ENCODE data around the gene BRWD1.

BRWD1 gene

GRCh38 chr21:39336457-39337008 is 23.1 kb upstream of the BRWD1 start:
- ChIA-PET CTCF (no interaction called here), POLR2A (no interaction called here)
- H3K4me3 ChIP-seq (ENCODE audit: low read depth, low read length), result no peak overlapping the region
- TF ChIP-seq, protein P1, sequence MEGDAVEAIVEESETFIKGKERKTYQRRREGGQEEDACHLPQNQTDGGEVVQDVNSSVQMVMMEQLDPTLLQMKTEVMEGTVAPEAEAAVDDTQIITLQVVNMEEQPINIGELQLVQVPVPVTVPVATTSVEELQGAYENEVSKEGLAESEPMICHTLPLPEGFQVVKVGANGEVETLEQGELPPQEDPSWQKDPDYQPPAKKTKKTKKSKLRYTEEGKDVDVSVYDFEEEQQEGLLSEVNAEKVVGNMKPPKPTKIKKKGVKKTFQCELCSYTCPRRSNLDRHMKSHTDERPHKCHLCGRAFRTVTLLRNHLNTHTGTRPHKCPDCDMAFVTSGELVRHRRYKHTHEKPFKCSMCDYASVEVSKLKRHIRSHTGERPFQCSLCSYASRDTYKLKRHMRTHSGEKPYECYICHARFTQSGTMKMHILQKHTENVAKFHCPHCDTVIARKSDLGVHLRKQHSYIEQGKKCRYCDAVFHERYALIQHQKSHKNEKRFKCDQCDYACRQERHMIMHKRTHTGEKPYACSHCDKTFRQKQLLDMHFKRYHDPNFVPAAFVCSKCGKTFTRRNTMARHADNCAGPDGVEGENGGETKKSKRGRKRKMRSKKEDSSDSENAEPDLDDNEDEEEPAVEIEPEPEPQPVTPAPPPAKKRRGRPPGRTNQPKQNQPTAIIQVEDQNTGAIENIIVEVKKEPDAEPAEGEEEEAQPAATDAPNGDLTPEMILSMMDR (IDR thresholded peaks at IDR 0.05; ENCODE audit: insufficient read depth, low read length, missing control alignments), result no peak
- DNase-seq (ENCODE audit: low read depth, low spot score), result no peak

GRCh38 chr21:39334611-39335010 is 21.2 kb upstream of the BRWD1 start:
- no peak overlapping the region for H3K4me3 ChIP-seq (ENCODE audit: low read depth, low read length)

DNA sequence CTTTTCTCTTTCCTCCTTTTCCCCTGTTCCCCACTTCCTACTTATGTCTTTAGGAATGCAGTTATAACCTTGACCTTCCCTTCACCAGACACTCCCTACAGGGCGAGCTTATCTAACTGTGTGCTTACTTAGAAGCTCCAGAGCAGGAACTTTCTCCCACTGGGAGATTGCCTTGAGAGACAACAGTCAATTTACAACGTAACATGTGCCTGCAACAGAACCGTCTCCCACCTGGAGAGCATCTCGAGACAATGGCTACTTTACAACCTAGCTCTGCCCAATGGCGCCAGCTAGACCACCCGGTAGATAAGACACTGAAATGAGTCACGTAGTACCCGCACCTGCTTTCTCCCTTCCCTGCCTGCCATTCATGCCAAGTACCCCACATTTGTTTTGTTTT is 18.7 kb upstream of the BRWD1 start:
- ChIA-PET CTCF (no interaction called here), POLR2A (no interaction called here)
- H3K4me3 ChIP-seq (ENCODE audit: low read depth, low read length), result no peak overlapping the region
- no peak for DNase-seq (ENCODE audit: low read depth, low spot score)
- TF ChIP-seq, protein P1 (IDR thresholded peaks at IDR 0.05; ENCODE audit: insufficient read depth, low read length, missing control alignments), result no peak

More at GRCh38 chr21:39334611-39335010, 21.2 kb upstream of the BRWD1 start:
- ChIA-PET POLR2A (no interaction called here), CTCF (no interaction called here)
- DNase-seq (ENCODE audit: low read depth, low spot score), result no peak
- TF ChIP-seq, protein P1 (IDR thresholded peaks at IDR 0.05; ENCODE audit: insufficient read depth, low read length, missing control alignments), result no peak

DNA sequence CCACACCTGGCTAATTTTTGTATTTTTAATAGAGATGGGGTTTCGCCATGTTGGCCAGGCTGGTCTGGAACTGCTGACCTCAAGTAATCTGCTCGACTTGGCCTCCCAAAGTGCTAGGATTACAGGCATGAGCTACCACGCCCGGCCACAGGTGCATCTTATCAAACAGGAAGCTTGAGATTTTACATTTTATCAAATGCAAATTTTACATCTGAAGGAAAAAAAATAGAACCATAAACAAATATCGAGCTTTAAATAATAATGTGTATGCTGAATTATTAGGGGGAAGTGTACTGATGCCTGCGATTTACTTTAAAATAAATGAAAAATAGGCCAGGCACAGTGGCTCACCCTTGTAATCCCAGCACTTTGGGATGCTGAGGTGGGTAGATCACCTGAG is 16.6 kb upstream of the BRWD1 start:
- ChIA-PET CTCF (no interaction called here), POLR2A (no interaction called here)

GRCh38 chr21:39327727-39328126 is 14.3 kb upstream of the BRWD1 start:
- TF ChIP-seq, protein P1 (IDR thresholded peaks at IDR 0.05; ENCODE audit: insufficient read depth, low read length, missing control alignments), result no peak
- DNase-seq (ENCODE audit: low read depth, low spot score), result no peak
- CTCF ChIA-PET, result no interaction called here
- H3K4me3 ChIP-seq (ENCODE audit: low read depth, low read length), result no peak overlapping the region
- POLR2A ChIA-PET, result no interaction called here

More for the DNA sequence above, 16.6 kb upstream of the BRWD1 start:
- TF ChIP-seq, protein P1 (IDR thresholded peaks at IDR 0.05; ENCODE audit: insufficient read depth, low read length, missing control alignments), result no peak
- no peak overlapping the region for H3K4me3 ChIP-seq (ENCODE audit: low read depth, low read length)
- no peak for DNase-seq (ENCODE audit: low read depth, low spot score)

- TF ChIP-seq, protein P1 (IDR thresholded peaks at IDR 0.05; ENCODE audit: insufficient read depth, low read length, missing control alignments), result no peak
- CTCF ChIA-PET, result no interaction called here
- POLR2A ChIA-PET, result no interaction called here
- H3K4me3 ChIP-seq (ENCODE audit: low read depth, low read length), result no peak overlapping the region
- no peak for DNase-seq (ENCODE audit: low read depth, low spot score)
Measured at GRCh38 chr21:39326607-39327307, 13.3 kb upstream of the BRWD1 start.

Measured in AG04449 (cell line).